GM12872 (cell line): ENCODE results near the gene FZD8.

Experiments
- CTCF ChIP-seq: IDR thresholded peaks from 3 replicates; pipeline ENCODE4 v1.5.1; 2011; ENCODE audit warnings: low read depth, mild to moderate bottlenecking, low read length, moderate library complexity; ENCODE audit not compliant: insufficient read depth

FZD8 gene

GRCh38 chr10:35594115-35595079, 47.7 kb downstream of the FZD8 start:
- TF ChIP-seq CTCF, result no peak

- TF ChIP-seq CTCF, result no peak
These were observed 49.7 kb downstream of the FZD8 start for GRCh38 chr10:35592441-35592840.

GRCh38 chr10:35588836-35589235, 53.3 kb downstream of the FZD8 start:
- no peak for TF ChIP-seq CTCF
